HepG2 (cell line): ENCODE measurements around the gene TEAD4. TPM values are rescaled to one million over a fixed set of nuclear protein-coding genes. Genes with fewer than 3 reads are reported as not detected.

ENCODE experiments used
- FOXP1 ChIP-seq, 2 experiments: fragments of 450-650 bp in 1 of 2; IDR thresholded peaks; 2 replicates each; pipeline ENCODE4 v1.6.1; 2017 to 2018; ENCODE audit warnings: antibody characterized with exemption in 1 of 2
- KDM2A ChIP-seq: sonication (generic); formaldehyde crosslinking; IDR thresholded peaks from 2 replicates; pipeline ENCODE4 v1.4.0; 2020; ENCODE audit warnings: low read depth, missing genetic modification reagents, borderline replicate concordance
- NR2F2 ChIP-seq: IDR thresholded peaks from 2 replicates; pipeline ENCODE4 v1.6.1; 2012; ENCODE audit warnings: low read depth, inconsistent platforms, borderline replicate concordance
- RXRB ChIP-seq: IDR thresholded peaks from 2 replicates; pipeline ENCODE4 v1.6.1; 2016; ENCODE audit warnings: borderline replicate concordance, missing genetic modification reagents, missing compliant biosample characterization
- SP1 ChIP-seq, 2 experiments: fragments of 450-650 bp in 1 of 2; sonication (generic) in 1 of 2; formaldehyde crosslinking in 1 of 2; IDR thresholded peaks; 2 replicates each; pipeline versions ENCODE4 v1.4.0 to v1.6.1; 2016 to 2020; ENCODE audit warnings: missing genetic modification reagents in 1 of 2
- TAF1 ChIP-seq: sonication (generic); formaldehyde crosslinking; IDR thresholded peaks from 2 replicates; pipeline ENCODE4 v1.4.0; 2020; ENCODE audit warnings: missing genetic modification reagents
- ZNF101 ChIP-seq: sonication (generic); formaldehyde crosslinking; IDR thresholded peaks from 2 replicates; pipeline ENCODE4 v1.4.0; 2020; ENCODE audit warnings: mild to moderate bottlenecking, low read depth, missing genetic modification reagents, borderline replicate concordance
- ZNF335 ChIP-seq: sonication (generic); formaldehyde crosslinking; IDR thresholded peaks from 2 replicates; pipeline ENCODE4 v1.4.0; 2020; ENCODE audit warnings: missing genetic modification reagents
- ZNF879 ChIP-seq: sonication (generic); formaldehyde crosslinking; IDR thresholded peaks from 2 replicates; pipeline ENCODE4 v1.8.1; 2023; ENCODE audit warnings: missing genetic modification reagents
- polyA plus RNA-seq, 8 experiments: library from polyadenylated mRNA; depleted of rRNA in 3 of 8; stranded (reverse) in 7 of 8; unstranded in 1 of 8; fragments of >200 nt; fragmentation: Illumina TruSeq in 4 of 8; extraction: Trizol in 4 of 8; gene quantifications; 2 replicates each; pipeline versions ENCODE4 v1.2.1 to v1.2.3, GENCODE V29; 2011 to 2016; ENCODE audit warnings: low read depth in 4 of 8, missing spikeins in 1 of 8, mixed read lengths in 1 of 8; ENCODE audit not compliant: insufficient read depth in 1 of 8
- total RNA-seq, 5 experiments: library from RNA; depleted of rRNA; stranded (reverse); fragments of >200 nt; fragmentation: Illumina TruSeq; extraction: Trizol; gene quantifications; 2 replicates each; pipeline ENCODE4 v1.2.3, GENCODE V29; 2016; ENCODE audit warnings: low read depth in 1 of 5
- TF ChIP-seq, protein P1 (sequence below): sonication (generic); formaldehyde crosslinking; IDR thresholded peaks from 2 replicates; pipeline ENCODE4 v1.4.0; 2020; ENCODE audit warnings: mild to moderate bottlenecking, missing genetic modification reagents
- TF ChIP-seq, protein P2 (sequence below): sonication (generic); formaldehyde crosslinking; IDR thresholded peaks from 2 replicates; pipeline ENCODE4 v1.4.0; 2020; ENCODE audit warnings: missing genetic modification reagents, borderline replicate concordance
- TF ChIP-seq, protein P3 (sequence below): sonication (generic); formaldehyde crosslinking; conservative IDR thresholded peaks from 2 replicates; pipeline ENCODE4 v1.4.0; 2020; ENCODE audit warnings: missing genetic modification reagents
- TF ChIP-seq, protein P4 (sequence below): sonication (generic); formaldehyde crosslinking; IDR thresholded peaks from 2 replicates; pipeline ENCODE4 v1.5.0; 2020; ENCODE audit warnings: mild to moderate bottlenecking, missing genetic modification reagents, borderline replicate concordance
- TF ChIP-seq, protein P5 (sequence below): sonication (generic); formaldehyde crosslinking; IDR thresholded peaks from 2 replicates; pipeline ENCODE4 v1.4.0; 2020; ENCODE audit warnings: mild to moderate bottlenecking, missing genetic modification reagents

TEAD4 gene
- total and polyA plus RNA-seq, 2 of the 13 experiments (the other 11 are each of a cell fraction or from before 2014, with no cell fraction given), result 45.0 to 69.4 TPM

DNA sequence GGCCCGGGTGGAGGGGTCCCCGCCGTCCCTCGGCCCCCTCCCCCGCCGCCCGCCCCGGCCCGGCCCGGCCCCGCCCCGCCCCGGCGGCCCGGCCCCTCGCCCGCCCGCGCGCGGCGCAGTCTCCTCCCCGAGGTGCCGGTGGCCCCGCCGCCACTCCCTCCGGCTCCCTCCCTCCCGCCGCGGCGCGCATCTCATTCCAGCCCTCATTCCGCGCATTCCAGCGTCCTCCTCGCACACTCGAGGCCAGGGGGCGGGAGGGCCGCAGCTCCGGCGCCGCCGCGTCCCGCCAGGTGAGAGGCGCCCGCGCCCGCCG is at the start of gene TEAD4 (continued):
- TF ChIP-seq, protein P1, sequence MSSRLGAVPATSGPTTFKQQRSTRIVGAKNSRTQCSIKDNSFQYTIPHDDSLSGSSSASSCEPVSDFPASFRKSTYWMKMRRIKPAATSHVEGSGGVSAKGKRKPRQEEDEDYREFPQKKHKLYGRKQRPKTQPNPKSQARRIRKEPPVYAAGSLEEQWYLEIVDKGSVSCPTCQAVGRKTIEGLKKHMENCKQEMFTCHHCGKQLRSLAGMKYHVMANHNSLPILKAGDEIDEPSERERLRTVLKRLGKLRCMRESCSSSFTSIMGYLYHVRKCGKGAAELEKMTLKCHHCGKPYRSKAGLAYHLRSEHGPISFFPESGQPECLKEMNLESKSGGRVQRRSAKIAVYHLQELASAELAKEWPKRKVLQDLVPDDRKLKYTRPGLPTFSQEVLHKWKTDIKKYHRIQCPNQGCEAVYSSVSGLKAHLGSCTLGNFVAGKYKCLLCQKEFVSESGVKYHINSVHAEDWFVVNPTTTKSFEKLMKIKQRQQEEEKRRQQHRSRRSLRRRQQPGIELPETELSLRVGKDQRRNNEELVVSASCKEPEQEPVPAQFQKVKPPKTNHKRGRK (CRISPR knock-in tag), result no peak
- TF ChIP-seq ZNF335 (CRISPR knock-in tag), result no peak
- TF ChIP-seq, protein P2, sequence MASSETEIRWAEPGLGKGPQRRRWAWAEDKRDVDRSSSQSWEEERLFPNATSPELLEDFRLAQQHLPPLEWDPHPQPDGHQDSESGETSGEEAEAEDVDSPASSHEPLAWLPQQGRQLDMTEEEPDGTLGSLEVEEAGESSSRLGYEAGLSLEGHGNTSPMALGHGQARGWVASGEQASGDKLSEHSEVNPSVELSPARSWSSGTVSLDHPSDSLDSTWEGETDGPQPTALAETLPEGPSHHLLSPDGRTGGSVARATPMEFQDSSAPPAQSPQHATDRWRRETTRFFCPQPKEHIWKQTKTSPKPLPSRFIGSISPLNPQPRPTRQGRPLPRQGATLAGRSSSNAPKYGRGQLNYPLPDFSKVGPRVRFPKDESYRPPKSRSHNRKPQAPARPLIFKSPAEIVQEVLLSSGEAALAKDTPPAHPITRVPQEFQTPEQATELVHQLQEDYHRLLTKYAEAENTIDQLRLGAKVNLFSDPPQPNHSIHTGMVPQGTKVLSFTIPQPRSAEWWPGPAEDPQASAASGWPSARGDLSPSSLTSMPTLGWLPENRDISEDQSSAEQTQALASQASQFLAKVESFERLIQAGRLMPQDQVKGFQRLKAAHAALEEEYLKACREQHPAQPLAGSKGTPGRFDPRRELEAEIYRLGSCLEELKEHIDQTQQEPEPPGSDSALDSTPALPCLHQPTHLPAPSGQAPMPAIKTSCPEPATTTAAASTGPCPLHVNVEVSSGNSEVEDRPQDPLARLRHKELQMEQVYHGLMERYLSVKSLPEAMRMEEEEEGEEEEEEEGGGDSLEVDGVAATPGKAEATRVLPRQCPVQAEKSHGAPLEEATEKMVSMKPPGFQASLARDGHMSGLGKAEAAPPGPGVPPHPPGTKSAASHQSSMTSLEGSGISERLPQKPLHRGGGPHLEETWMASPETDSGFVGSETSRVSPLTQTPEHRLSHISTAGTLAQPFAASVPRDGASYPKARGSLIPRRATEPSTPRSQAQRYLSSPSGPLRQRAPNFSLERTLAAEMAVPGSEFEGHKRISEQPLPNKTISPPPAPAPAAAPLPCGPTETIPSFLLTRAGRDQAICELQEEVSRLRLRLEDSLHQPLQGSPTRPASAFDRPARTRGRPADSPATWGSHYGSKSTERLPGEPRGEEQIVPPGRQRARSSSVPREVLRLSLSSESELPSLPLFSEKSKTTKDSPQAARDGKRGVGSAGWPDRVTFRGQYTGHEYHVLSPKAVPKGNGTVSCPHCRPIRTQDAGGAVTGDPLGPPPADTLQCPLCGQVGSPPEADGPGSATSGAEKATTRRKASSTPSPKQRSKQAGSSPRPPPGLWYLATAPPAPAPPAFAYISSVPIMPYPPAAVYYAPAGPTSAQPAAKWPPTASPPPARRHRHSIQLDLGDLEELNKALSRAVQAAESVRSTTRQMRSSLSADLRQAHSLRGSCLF (CRISPR knock-in tag), result no peak
- peak; percentile 40; the same call in 1 of the 2 replicates for TF ChIP-seq NR2F2
- TF ChIP-seq FOXP1 (IDR thresholded peaks at IDR 0.05), result no peak
- TF ChIP-seq FOXP1 (CRISPR knock-in tag; IDR thresholded peaks at IDR 0.05), result peak; percentile 51; the same call in 1 of the 2 replicates
- no peak for TF ChIP-seq ZNF879
- no peak for TF ChIP-seq SP1 (IDR thresholded peaks at IDR 0.05)
- TF ChIP-seq SP1 (CRISPR knock-in tag; IDR thresholded peaks at IDR 0.05), result peak; percentile 71; the same call in 1 of the 2 replicates
- no peak; the same call in 1 of the 2 replicates for TF ChIP-seq KDM2A (CRISPR knock-in tag)
- TF ChIP-seq ZNF101 (CRISPR knock-in tag), result no peak
- TF ChIP-seq, protein P3, sequence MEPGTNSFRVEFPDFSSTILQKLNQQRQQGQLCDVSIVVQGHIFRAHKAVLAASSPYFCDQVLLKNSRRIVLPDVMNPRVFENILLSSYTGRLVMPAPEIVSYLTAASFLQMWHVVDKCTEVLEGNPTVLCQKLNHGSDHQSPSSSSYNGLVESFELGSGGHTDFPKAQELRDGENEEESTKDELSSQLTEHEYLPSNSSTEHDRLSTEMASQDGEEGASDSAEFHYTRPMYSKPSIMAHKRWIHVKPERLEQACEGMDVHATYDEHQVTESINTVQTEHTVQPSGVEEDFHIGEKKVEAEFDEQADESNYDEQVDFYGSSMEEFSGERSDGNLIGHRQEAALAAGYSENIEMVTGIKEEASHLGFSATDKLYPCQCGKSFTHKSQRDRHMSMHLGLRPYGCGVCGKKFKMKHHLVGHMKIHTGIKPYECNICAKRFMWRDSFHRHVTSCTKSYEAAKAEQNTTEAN (CRISPR knock-in tag), result no peak
- TF ChIP-seq, protein P4, sequence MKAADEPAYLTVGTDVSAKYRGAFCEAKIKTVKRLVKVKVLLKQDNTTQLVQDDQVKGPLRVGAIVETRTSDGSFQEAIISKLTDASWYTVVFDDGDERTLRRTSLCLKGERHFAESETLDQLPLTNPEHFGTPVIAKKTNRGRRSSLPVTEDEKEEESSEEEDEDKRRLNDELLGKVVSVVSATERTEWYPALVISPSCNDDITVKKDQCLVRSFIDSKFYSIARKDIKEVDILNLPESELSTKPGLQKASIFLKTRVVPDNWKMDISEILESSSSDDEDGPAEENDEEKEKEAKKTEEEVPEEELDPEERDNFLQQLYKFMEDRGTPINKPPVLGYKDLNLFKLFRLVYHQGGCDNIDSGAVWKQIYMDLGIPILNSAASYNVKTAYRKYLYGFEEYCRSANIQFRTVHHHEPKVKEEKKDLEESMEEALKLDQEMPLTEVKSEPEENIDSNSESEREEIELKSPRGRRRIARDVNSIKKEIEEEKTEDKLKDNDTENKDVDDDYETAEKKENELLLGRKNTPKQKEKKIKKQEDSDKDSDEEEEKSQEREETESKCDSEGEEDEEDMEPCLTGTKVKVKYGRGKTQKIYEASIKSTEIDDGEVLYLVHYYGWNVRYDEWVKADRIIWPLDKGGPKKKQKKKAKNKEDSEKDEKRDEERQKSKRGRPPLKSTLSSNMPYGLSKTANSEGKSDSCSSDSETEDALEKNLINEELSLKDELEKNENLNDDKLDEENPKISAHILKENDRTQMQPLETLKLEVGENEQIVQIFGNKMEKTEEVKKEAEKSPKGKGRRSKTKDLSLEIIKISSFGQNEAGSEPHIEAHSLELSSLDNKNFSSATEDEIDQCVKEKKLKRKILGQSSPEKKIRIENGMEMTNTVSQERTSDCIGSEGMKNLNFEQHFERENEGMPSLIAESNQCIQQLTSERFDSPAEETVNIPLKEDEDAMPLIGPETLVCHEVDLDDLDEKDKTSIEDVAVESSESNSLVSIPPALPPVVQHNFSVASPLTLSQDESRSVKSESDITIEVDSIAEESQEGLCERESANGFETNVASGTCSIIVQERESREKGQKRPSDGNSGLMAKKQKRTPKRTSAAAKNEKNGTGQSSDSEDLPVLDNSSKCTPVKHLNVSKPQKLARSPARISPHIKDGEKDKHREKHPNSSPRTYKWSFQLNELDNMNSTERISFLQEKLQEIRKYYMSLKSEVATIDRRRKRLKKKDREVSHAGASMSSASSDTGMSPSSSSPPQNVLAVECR (CRISPR knock-in tag), result peak; percentile 20; the same call in 1 of the 2 replicates
- no peak; the same call in 1 of the 2 replicates for TF ChIP-seq TAF1 (CRISPR knock-in tag)
- 0 out of 2 replicates have a peak, but pooled peaks have one; percentile 30 for TF ChIP-seq RXRB (CRISPR knock-in tag)
- TF ChIP-seq, protein P5, sequence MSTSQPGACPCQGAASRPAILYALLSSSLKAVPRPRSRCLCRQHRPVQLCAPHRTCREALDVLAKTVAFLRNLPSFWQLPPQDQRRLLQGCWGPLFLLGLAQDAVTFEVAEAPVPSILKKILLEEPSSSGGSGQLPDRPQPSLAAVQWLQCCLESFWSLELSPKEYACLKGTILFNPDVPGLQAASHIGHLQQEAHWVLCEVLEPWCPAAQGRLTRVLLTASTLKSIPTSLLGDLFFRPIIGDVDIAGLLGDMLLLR, result peak; percentile 61; the same call in 1 of the 2 replicates
